Measurements from ENCODE around the gene USP47. TPM values are rescaled to one million over a fixed set of nuclear protein-coding genes. Genes with fewer than 3 reads are reported as not detected.

Gene USP47
- polyA plus RNA-seq, 2 of the 4 experiments (the other 2 are of a cell fraction), result 31.0 to 32.8 TPM

DNA sequence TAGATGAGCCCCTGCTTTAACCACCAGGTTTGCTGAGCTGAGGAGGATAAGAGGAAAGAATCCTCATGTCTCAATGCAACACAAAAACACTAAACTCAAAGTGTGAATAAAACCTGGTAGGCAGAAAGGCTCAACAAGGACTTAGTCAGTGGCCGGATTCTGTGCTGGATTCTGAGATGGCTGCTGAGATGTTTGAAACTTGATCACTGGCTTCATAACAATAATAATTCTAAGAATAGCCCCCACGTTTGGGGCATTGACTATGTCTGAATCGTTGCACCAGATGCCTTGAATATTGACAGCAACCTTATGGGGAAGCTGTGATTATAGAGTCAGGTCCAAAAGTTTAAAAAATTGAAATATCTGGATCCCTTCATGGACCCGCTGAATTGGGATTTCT is 162.0 kb downstream of the USP47 start:
- Histone ChIP-seq H3K27ac (no peak overlapping the region), H3K4me2 (no peak overlapping the region), H3K9me3 (no peaks in the 10 kb centered on the region), H3K4me3 (no peak overlapping the region), H3K4me1 (peaks cover 17% of the 10 kb centered on the region)
- ChIA-PET POLR2A (no interaction called here), CTCF (interaction anchor here (1.1 to 4.3 kb wide), 5 partner anchors 24 to 278 kb away, joined by 3 to 17 read pairs (median 3); no protein-coding TSS in a partner anchor)
- WGBS (ENCODE audit: missing lambda C conversion rate), result 78% methylated on average over 4 of the region's 4 CpGs
- FAIRE-seq, result no peak
- ATAC-seq, result no peak
- DNase-seq (ENCODE audit: low read depth in 1 of 2, low spot score in 1 of 2), result no peak
- no peak for TF ChIP-seq TP53 (CRISPR knock-in tag; IDR thresholded peaks at IDR 0.05)
- TF ChIP-seq CHD4 (IDR thresholded peaks at IDR 0.05; ENCODE audit: borderline replicate concordance), result no peak
- no peak for TF ChIP-seq JUN (IDR thresholded peaks at IDR 0.05)
- TF ChIP-seq GATA3 (IDR thresholded peaks at IDR 0.05; ENCODE audit: borderline replicate concordance), result no peak
- TF ChIP-seq ZFP36 (IDR thresholded peaks at IDR 0.05; ENCODE audit: borderline replicate concordance, partially characterized antibody), result no peak
- no peak for TF ChIP-seq POLR2A (IDR thresholded peaks at IDR 0.05; ENCODE audit: low read length)
- no peak for TF ChIP-seq MAX (IDR thresholded peaks at IDR 0.05)
- TF ChIP-seq RNF2 (IDR thresholded peaks at IDR 0.05; ENCODE audit: borderline replicate concordance, low read depth), result no peak
- no peak for TF ChIP-seq MYC (IDR thresholded peaks at IDR 0.05; ENCODE audit: borderline replicate concordance, low read length)
- no peak for TF ChIP-seq TFCP2L1 (CRISPR knock-in tag; IDR thresholded peaks at IDR 0.05)
- TF ChIP-seq ESRRA (IDR thresholded peaks at IDR 0.05; ENCODE audit: borderline replicate concordance, low read length), result no peak
- no peak for TF ChIP-seq NR3C1 (IDR thresholded peaks at IDR 0.05)
- TF ChIP-seq REST (IDR thresholded peaks at IDR 0.05), result no peak
- TF ChIP-seq CBX2 (IDR thresholded peaks at IDR 0.05; ENCODE audit: borderline replicate concordance, low read depth), result no peak
- no peak for TF ChIP-seq ZC3H11A (IDR thresholded peaks at IDR 0.05)

DNA sequence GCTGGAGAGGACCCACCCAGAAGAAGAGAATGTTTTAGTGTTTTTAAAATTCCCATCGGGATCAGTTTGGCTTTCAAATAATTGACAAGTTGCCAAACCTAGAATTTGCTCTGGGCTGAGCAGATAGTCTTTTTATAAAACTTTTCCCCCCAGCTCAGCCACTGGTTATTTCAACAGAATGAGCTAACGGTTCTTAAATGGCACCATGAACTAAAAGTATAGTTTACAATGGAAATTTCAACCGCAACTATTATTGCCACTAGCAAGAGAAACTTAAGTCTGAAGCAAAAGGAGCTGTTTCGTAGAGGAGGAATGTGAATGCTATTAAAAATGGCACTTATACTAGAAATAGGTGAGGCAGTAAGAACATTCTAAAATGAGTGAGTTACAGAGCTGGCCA is 163.3 kb downstream of the USP47 start:
- H3K4me3 ChIP-seq, result no peak overlapping the region
- no peak for ATAC-seq
- peaks cover 18% of the 10 kb centered on the region for H3K4me1 ChIP-seq
- ChIA-PET POLR2A (interaction anchor here (1.4 kb wide), 1 partner anchor 11 kb away, joined by 4 read pairs; no protein-coding TSS in a partner anchor), CTCF (interaction anchor here (1.1 to 4.3 kb wide), 7 partner anchors 24 to 218 kb away, joined by 3 to 17 read pairs (median 4); no protein-coding TSS in a partner anchor)
- DNase-seq (ENCODE audit: low read depth in 1 of 2, low spot score in 1 of 2), result no peak
- no peaks in the 10 kb centered on the region for H3K9me3 ChIP-seq
- H3K27ac ChIP-seq, result no peak overlapping the region
- peak overlapping the region; percentile 4; the same call in 1 of the 3 replicates for H3K4me2 ChIP-seq
- no peak for TF ChIP-seq BHLHE40 (IDR thresholded peaks at IDR 0.05; ENCODE audit: low read depth, low read length)
- TF ChIP-seq, protein P1, sequence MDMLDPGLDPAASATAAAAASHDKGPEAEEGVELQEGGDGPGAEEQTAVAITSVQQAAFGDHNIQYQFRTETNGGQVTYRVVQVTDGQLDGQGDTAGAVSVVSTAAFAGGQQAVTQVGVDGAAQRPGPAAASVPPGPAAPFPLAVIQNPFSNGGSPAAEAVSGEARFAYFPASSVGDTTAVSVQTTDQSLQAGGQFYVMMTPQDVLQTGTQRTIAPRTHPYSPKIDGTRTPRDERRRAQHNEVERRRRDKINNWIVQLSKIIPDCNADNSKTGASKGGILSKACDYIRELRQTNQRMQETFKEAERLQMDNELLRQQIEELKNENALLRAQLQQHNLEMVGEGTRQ (IDR thresholded peaks at IDR 0.05), result no peak
- TF ChIP-seq TP53 (CRISPR knock-in tag; IDR thresholded peaks at IDR 0.05), result no peak
- no peak for TF ChIP-seq RARB (CRISPR knock-in tag; IDR thresholded peaks at IDR 0.05)
- no peak for TF ChIP-seq ZFP36 (IDR thresholded peaks at IDR 0.05; ENCODE audit: borderline replicate concordance, partially characterized antibody)
- TF ChIP-seq FOXS1 (CRISPR knock-in tag; IDR thresholded peaks at IDR 0.05), result no peak
- no peak for TF ChIP-seq MAX (IDR thresholded peaks at IDR 0.05)
- TF ChIP-seq NR3C1 (IDR thresholded peaks at IDR 0.05), result no peak
- no peak for TF ChIP-seq EHF (CRISPR knock-in tag; IDR thresholded peaks at IDR 0.05)
- TF ChIP-seq EP300 (IDR thresholded peaks at IDR 0.05), result no peak
- TF ChIP-seq ESRRA (IDR thresholded peaks at IDR 0.05; ENCODE audit: borderline replicate concordance, low read length), result no peak
- TF ChIP-seq, protein P2, sequence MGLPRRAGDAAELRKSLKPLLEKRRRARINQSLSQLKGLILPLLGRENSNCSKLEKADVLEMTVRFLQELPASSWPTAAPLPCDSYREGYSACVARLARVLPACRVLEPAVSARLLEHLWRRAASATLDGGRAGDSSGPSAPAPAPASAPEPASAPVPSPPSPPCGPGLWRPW (IDR thresholded peaks at IDR 0.05), result no peak
- no peak for TF ChIP-seq CBX8 (IDR thresholded peaks at IDR 0.05)
- TF ChIP-seq, protein P3, sequence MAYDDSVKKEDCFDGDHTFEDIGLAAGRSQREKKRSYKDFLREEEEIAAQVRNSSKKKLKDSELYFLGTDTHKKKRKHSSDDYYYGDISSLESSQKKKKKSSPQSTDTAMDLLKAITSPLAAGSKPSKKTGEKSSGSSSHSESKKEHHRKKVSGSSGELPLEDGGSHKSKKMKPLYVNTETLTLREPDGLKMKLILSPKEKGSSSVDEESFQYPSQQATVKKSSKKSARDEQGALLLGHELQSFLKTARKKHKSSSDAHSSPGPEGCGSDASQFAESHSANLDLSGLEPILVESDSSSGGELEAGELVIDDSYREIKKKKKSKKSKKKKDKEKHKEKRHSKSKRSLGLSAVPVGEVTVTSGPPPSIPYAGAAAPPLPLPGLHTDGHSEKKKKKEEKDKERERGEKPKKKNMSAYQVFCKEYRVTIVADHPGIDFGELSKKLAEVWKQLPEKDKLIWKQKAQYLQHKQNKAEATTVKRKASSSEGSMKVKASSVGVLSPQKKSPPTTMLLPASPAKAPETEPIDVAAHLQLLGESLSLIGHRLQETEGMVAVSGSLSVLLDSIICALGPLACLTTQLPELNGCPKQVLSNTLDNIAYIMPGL (CRISPR knock-in tag; IDR thresholded peaks at IDR 0.05; ENCODE audit: borderline replicate concordance), result no peak
- WGBS (ENCODE audit: missing lambda C conversion rate), result 80% methylated on average over 4 of the region's 4 CpGs
- no peak for FAIRE-seq
